H1 (cell line): Measurements from ENCODE around the gene CYP1A2. TPM values are rescaled to one million over a fixed set of nuclear protein-coding genes. Genes with fewer than 3 reads are reported as not detected.

Source experiments
- CTCF ChIA-PET: fragments of 300-600 bp; sonication (Branson Sonifier 250); formaldehyde crosslinking; loops from one replicate; lab custom pipeline; 2021; ENCODE audit not compliant: partially characterized antibody; lab: Charles Lee
- POLR2A ChIA-PET: fragments of 300-600 bp; sonication (Branson Sonifier 250); formaldehyde crosslinking; loops from one replicate; lab custom pipeline; 2021; ENCODE audit warnings: inconsistent platforms; ENCODE audit not compliant: partially characterized antibody; lab: Charles Lee
- DNase-seq, 2 experiments: peaks; one replicate each; pipeline versions ENCODE4 v3.0.0 to v3.0.0-alpha.2; 2010 to 2022; ENCODE audit warnings: low spot score in 2 of 2, low read depth in 1 of 2, mixed read lengths in 1 of 2
- FAIRE-seq: peaks from 2 replicates; lab custom pipeline; 2011; peaks lifted over from hg19 to GRCh38; lab: Jason Lieb, UNC
- H2AFZ ChIP-seq: 2 replicates; pipeline ENCODE4 v1.8.1; 2012; ENCODE audit warnings: low read length, inconsistent platforms
- H2AK5ac ChIP-seq: 2 replicates; pipeline ENCODE4 v1.6.1; 2013; ENCODE audit warnings: low read depth, low read length
- H2BK120ac ChIP-seq: replicated peaks from 2 replicates; pipeline ENCODE3; 2013; ENCODE audit warnings: low read depth, low read length, inconsistent platforms
- H2BK12ac ChIP-seq: 2 replicates; pipeline ENCODE4 v1.6.1; 2013; ENCODE audit warnings: low read depth, low read length
- H2BK15ac ChIP-seq: 2 replicates; pipeline ENCODE4 v1.6.1; 2013; ENCODE audit warnings: low read length
- H2BK20ac ChIP-seq: 2 replicates; pipeline ENCODE4 v1.6.1; 2013; ENCODE audit warnings: low read length
- H2BK5ac ChIP-seq: 2 replicates; pipeline ENCODE4 v1.6.1; 2013; ENCODE audit warnings: low read depth, low read length
- H3K14ac ChIP-seq: 2 replicates; pipeline ENCODE4 v1.6.1; 2013; ENCODE audit warnings: inconsistent platforms; ENCODE audit not compliant: insufficient read length
- H3K18ac ChIP-seq: 2 replicates; pipeline ENCODE4 v1.6.1; 2013; ENCODE audit warnings: low read length; ENCODE audit errors: extremely low read depth
- H3K23ac ChIP-seq: 2 replicates; pipeline ENCODE4 v1.6.1; 2013; ENCODE audit warnings: inconsistent platforms; ENCODE audit not compliant: insufficient read length
- H3K23me2 ChIP-seq: 2 replicates; pipeline ENCODE4 v1.6.1; 2013; ENCODE audit warnings: low read depth, low read length
- H3K27ac ChIP-seq: 2 replicates; pipeline ENCODE4 v1.6.1; 2011; ENCODE audit warnings: low read depth, low read length, inconsistent platforms
- H3K27me3 ChIP-seq, 4 experiments: replicated peaks in 1 of 4; 1 replicate in 1 of 4; 2 replicates in 3 of 4; pipeline versions ENCODE4 v1.6.1 to v1.8.1; 2011 to 2013; ENCODE audit warnings: low read length in 3 of 4, mild to moderate bottlenecking in 3 of 4, inconsistent platforms in 2 of 4, mixed read lengths in 2 of 4, moderate library complexity in 1 of 4; ENCODE audit not compliant: control insufficient read depth in 3 of 4, insufficient read depth in 3 of 4; ENCODE audit errors: extremely low read depth in 1 of 4
- H3K36me3 ChIP-seq, 4 experiments: 2 replicates each; pipeline versions ENCODE4 v1.6.1 to v1.8.1; 2011 to 2013; ENCODE audit warnings: mild to moderate bottlenecking in 4 of 4, low read length in 3 of 4, moderate library complexity in 2 of 4, control low read depth in 1 of 4, inconsistent platforms in 1 of 4; ENCODE audit not compliant: insufficient read depth in 4 of 4, control insufficient read depth in 2 of 4
- H3K4ac ChIP-seq: replicated peaks from 2 replicates; pipeline ENCODE3; 2013; ENCODE audit warnings: low read length, low read depth, mixed read lengths, inconsistent platforms; ENCODE audit not compliant: insufficient read length
- H3K4me1 ChIP-seq, 4 experiments: replicated peaks in 1 of 4; 1 replicate in 1 of 4; 2 replicates in 3 of 4; pipeline versions ENCODE4 v1.6.1 to v1.8.1; 2011 to 2013; ENCODE audit warnings: low read length in 3 of 4, inconsistent platforms in 2 of 4, mixed read lengths in 1 of 4; ENCODE audit not compliant: insufficient read depth in 4 of 4, control insufficient read depth in 3 of 4
- H3K4me2 ChIP-seq, 2 experiments: 2 replicates each; pipeline versions ENCODE4 v1.6.1 to v1.8.1; 2011 to 2013; ENCODE audit warnings: low read depth in 2 of 2, low read length in 2 of 2, control low read depth in 1 of 2, inconsistent platforms in 1 of 2, mild to moderate bottlenecking in 1 of 2; ENCODE audit not compliant: insufficient read depth in 1 of 2
- H3K4me3 ChIP-seq, 4 experiments: fragments of 200-600, 300-600 bp in 1 of 4; sonication (generic), shearing (Covaris generic), sonication (Bioruptor Twin) in 1 of 4; 2 replicates each; pipeline versions ENCODE4 v1.5.1 to v1.8.1; 2011 to 2016; ENCODE audit warnings: low read length in 4 of 4, low read depth in 3 of 4, control low read depth in 2 of 4, inconsistent platforms in 2 of 4, mild to moderate bottlenecking in 2 of 4, mixed read lengths in 1 of 4, moderate library complexity in 1 of 4; ENCODE audit not compliant: insufficient read depth in 2 of 4; ENCODE audit errors: extremely low read depth in 1 of 4
- H3K56ac ChIP-seq: replicated peaks from 2 replicates; pipeline ENCODE3; 2013; ENCODE audit warnings: low read depth, mild to moderate bottlenecking, mixed read lengths, low read length, inconsistent platforms; ENCODE audit not compliant: insufficient read length
- H3K79me1 ChIP-seq: 2 replicates; pipeline ENCODE4 v1.6.1; 2013; ENCODE audit warnings: low read depth, low read length, control low read depth
- H3K79me2 ChIP-seq, 2 experiments: 2 replicates each; pipeline versions ENCODE4 v1.6.1 to v1.8.1; 2012 to 2013; ENCODE audit warnings: low read length in 2 of 2, mild to moderate bottlenecking in 2 of 2, inconsistent platforms in 1 of 2; ENCODE audit not compliant: insufficient read depth in 2 of 2, control insufficient read depth in 1 of 2
- H3K9ac ChIP-seq, 4 experiments: replicated peaks in 1 of 4; 1 replicate in 1 of 4; 2 replicates in 3 of 4; pipeline versions ENCODE4 v1.6.1 to v1.8.1; 2011 to 2013; ENCODE audit warnings: low read depth in 3 of 4, low read length in 3 of 4, control low read depth in 2 of 4, mild to moderate bottlenecking in 2 of 4, moderate library complexity in 2 of 4, inconsistent platforms in 1 of 4; ENCODE audit errors: extremely low read depth in 1 of 4
- H3K9me3 ChIP-seq, 2 experiments: 2 replicates each; pipeline versions ENCODE4 v1.6.1 to v1.8.1; 2012 to 2013; ENCODE audit warnings: mild to moderate bottlenecking in 2 of 2, moderate library complexity in 2 of 2, control low read depth in 1 of 2, inconsistent platforms in 1 of 2, low read depth in 1 of 2, low read length in 1 of 2, mixed read lengths in 1 of 2; ENCODE audit not compliant: insufficient read depth in 2 of 2
- H4K20me1 ChIP-seq, 2 experiments: replicated peaks in 1 of 2; 2 replicates each; pipeline versions ENCODE3 to v1.8.1; 2011 to 2013; ENCODE audit warnings: inconsistent platforms in 2 of 2, low read length in 2 of 2, mild to moderate bottlenecking in 1 of 2; ENCODE audit not compliant: insufficient read depth in 2 of 2, control insufficient read depth in 1 of 2
- H4K5ac ChIP-seq: 2 replicates; pipeline ENCODE4 v1.6.1; 2013; ENCODE audit warnings: low read length, low read depth, mixed read lengths, inconsistent platforms; ENCODE audit not compliant: insufficient read length
- H4K8ac ChIP-seq: 2 replicates; pipeline ENCODE4 v1.8.0; 2013; ENCODE audit warnings: mild to moderate bottlenecking, moderate library complexity, low read length, inconsistent platforms; ENCODE audit not compliant: insufficient read depth; ENCODE audit errors: extremely low read depth
- H4K91ac ChIP-seq: replicated peaks from 2 replicates; pipeline ENCODE3; 2013; ENCODE audit warnings: low read length, mixed read lengths, inconsistent platforms; ENCODE audit not compliant: insufficient read length
- CBX8 ChIP-seq: fragments of 300-800, 300-1000 bp; sonication (generic); IDR thresholded peaks from 2 replicates; pipeline ENCODE4 v1.7.1; 2016; ENCODE audit warnings: low read depth, low read length, borderline replicate concordance
- CTBP2 ChIP-seq: IDR thresholded peaks from 2 replicates; pipeline ENCODE4 v1.7.0; 2011; ENCODE audit warnings: borderline replicate concordance, mild to moderate bottlenecking, moderate library complexity, mixed read lengths, low read length; ENCODE audit not compliant: insufficient read depth, insufficient read length
- CTCF ChIP-seq, 3 experiments: IDR thresholded peaks; 1 replicate in 2 of 3; 2 replicates in 1 of 3; pipeline versions ENCODE4 v1.5.1 to v1.6.1; 2011; ENCODE audit warnings: low read length in 3 of 3, mild to moderate bottlenecking in 3 of 3, inconsistent platforms in 2 of 3, low read depth in 1 of 3, moderate library complexity in 1 of 3; ENCODE audit not compliant: insufficient read depth in 1 of 3; ENCODE audit errors: control extremely low read depth in 1 of 3
- E2F6 ChIP-seq: IDR thresholded peaks from 2 replicates; pipeline ENCODE4 v1.6.1; 2012; ENCODE audit warnings: inconsistent platforms
- GABPA ChIP-seq: IDR thresholded peaks from 2 replicates; pipeline ENCODE4 v1.6.1; 2011; ENCODE audit warnings: mild to moderate bottlenecking, low read length, moderate library complexity, borderline replicate concordance; ENCODE audit not compliant: insufficient read depth
- KDM1A ChIP-seq: fragments of 200-600, 300-600 bp; sonication (generic); IDR thresholded peaks from 2 replicates; pipeline ENCODE4 v1.7.1; 2016; ENCODE audit warnings: mild to moderate bottlenecking, low read length, borderline replicate concordance
- PHF8 ChIP-seq: fragments of 200-600 bp; sonication (generic); conservative IDR thresholded peaks from 2 replicates; pipeline ENCODE4 v1.7.1; 2012; ENCODE audit warnings: low read depth, mild to moderate bottlenecking, inconsistent platforms, low read length, moderate library complexity
- POU5F1 ChIP-seq: IDR thresholded peaks from 2 replicates; pipeline ENCODE4 v1.6.1; 2011; ENCODE audit warnings: low read depth, mild to moderate bottlenecking, low read length, moderate library complexity
- WGBS, 2 experiments: shearing (Covaris generic) in 1 of 2; methylation state at CpG; one replicate each; pipeline versions ENCODE4 v1.1.6 to v1.1.7; 2013 to 2015; ENCODE audit warnings: low lambda C conversion rate in 2 of 2, mixed read lengths in 2 of 2, inconsistent platforms in 1 of 2, low coverage in 1 of 2, missing lambda C conversion rate in 1 of 2; ENCODE audit not compliant: insufficient replicate concordance in 2 of 2, insufficient coverage in 1 of 2, insufficient read length in 1 of 2; ENCODE audit errors: extremely low coverage in 1 of 2, missing lambda C conversion rate in 1 of 2; 5-methylcytosine and 5-hydroxymethylcytosine counted together
- polyA plus RNA-seq, 7 experiments: library from polyadenylated mRNA; depleted of rRNA in 3 of 7; stranded (reverse) in 5 of 7; unstranded in 2 of 7; fragments of >200 nt in 5 of 7; fragments of 200-250 nt in 2 of 7; gene quantifications; 1 replicate in 5 of 7; 2 replicates in 1 of 7; 4 replicates in 1 of 7; pipeline versions ENCODE4 v1.2.1 to v1.2.3, GENCODE V29; 2011 to 2013; ENCODE audit warnings: missing spikeins in 2 of 7, mixed read lengths in 2 of 7
- total RNA-seq: library from RNA; stranded (reverse); fragmentation: NEBNext Ultra II Directional; extraction: Animal tissue kit (Norgen Biotek cat#: 25700); gene quantifications from 2 replicates; pipeline ENCODE4 v1.2.1, GENCODE V29; 2021

The CYP1A2 gene
- total and polyA plus RNA-seq, 2 of the 8 experiments (the other 6 are each of a cell fraction or from before 2014, with no cell fraction given), result not detected

- Histone ChIP-seq H2BK12ac (no peak overlapping the region), H3K4me1 (no peaks in the 10 kb centered on the region), H3K27ac (no peak overlapping the region), H4K91ac (no peak overlapping the region), H3K79me1 (no peaks in the 10 kb centered on the region), H3K23ac (no peak overlapping the region), H3K9ac (no peak overlapping the region), H3K9me3 (0 out of 4 replicates have a peak, but pooled peaks cover 0 to 2% of the 10 kb centered on the region in 2 experiments), H2BK120ac (no peak overlapping the region), H4K8ac (no peak overlapping the region), H3K56ac (no peak overlapping the region), H4K5ac (no peak overlapping the region), H3K23me2 (no peaks in the 10 kb centered on the region), H3K4me3 (no peak overlapping the region), H2BK5ac (no peak overlapping the region), H3K4me2 (no peak overlapping the region), H2AFZ (no peak overlapping the region), H3K18ac (no peak overlapping the region), H3K27me3 (peaks cover 0 to 7% (median 3%) of the 10 kb centered on the region in 4 experiments; a peak in 3 of 7 replicates), H4K20me1 (no peaks in the 10 kb centered on the region), H2BK20ac (no peak overlapping the region), H3K4ac (no peak overlapping the region), H3K79me2 (no peaks in the 10 kb centered on the region), H3K14ac (no peak overlapping the region), H2BK15ac (no peak overlapping the region), H2AK5ac (no peak overlapping the region), H3K36me3 (no peaks in the 10 kb centered on the region)
- POLR2A ChIA-PET, result interaction anchor here (0.7 kb wide), 1 partner anchor 14 kb away, joined by 5 read pairs; no protein-coding TSS in a partner anchor
- no peak for DNase-seq
- FAIRE-seq, result no peak
- CTCF ChIA-PET, result interaction anchor here (0.7 to 1.1 kb wide), 4 partner anchors 9 to 60 kb away, joined by 3 to 4 read pairs (median 3); no protein-coding TSS in a partner anchor
- 74% methylated on average over 3 of the region's 3 CpGs; no CpG with 5 or more reads in 1 of the 2 experiments for WGBS, 2 experiments
- no peak for TF ChIP-seq CTCF (IDR thresholded peaks at IDR 0.05; ENCODE audit: control extremely low read depth in 1 of 3, insufficient read depth in 1 of 3, low read depth in 1 of 3, low read length in 3 of 3)
- no peak for TF ChIP-seq KDM1A
- TF ChIP-seq PHF8, result no peak
- no peak for TF ChIP-seq POU5F1
- no peak for TF ChIP-seq CTBP2
- TF ChIP-seq GABPA, result no peak
- no peak for TF ChIP-seq E2F6
- no peak for TF ChIP-seq CBX8
These were observed 38.8 kb upstream of the CYP1A2 start for GRCh38 chr15:74709892-74710291.
